ENCODE measurements around the gene RPP38. TPM values are rescaled to one million over a fixed set of nuclear protein-coding genes. Genes with fewer than 3 reads are reported as not detected.
A peak's percentile ranks its signal among the peaks of the same experiment; 100 is the strongest.

The RPP38 gene
- total and polyA plus RNA-seq, 12 donors, result 11.1 to 24.9 (median 13.6) TPM

DNA sequence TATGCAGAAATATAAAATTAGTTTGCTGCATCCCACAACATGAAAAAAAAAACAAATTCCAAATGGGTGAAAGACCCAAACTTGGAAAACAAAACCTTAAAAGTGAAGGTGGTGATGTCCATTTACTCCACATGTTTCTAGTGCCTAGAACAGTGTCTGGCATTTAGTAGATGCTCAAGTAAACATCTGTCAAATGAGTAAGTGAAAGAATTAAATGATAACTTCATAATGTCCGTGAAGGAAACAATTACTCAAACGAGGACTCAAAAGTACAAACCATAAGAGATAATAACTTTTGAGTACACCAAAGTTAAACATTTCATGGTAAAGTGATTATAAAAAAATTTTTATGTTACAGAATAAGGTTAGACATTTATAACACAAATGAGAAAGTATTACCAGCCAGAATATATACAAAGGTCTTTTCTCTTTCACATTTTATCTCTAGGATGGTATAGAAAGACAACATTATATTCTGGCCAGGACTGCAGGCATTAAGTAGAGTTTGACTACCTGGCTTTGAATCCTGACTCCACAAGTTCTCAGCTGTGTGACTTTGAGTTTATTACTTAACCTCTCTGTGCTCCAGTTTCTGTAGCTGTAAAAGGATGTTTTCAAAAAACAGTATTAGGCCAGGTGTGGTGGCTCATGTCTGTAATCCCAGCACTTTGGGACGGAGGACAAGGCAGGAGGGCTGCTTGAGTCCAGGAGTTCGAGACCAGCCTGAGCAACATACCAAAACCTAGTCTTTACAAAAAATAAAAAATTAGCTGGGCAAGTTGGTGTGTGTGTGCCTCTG, 50.6 kb downstream of the RPP38 start:
- TF ChIP-seq POLR2A (IDR thresholded peaks at IDR 0.05), result no peak
- TF ChIP-seq, protein P1, sequence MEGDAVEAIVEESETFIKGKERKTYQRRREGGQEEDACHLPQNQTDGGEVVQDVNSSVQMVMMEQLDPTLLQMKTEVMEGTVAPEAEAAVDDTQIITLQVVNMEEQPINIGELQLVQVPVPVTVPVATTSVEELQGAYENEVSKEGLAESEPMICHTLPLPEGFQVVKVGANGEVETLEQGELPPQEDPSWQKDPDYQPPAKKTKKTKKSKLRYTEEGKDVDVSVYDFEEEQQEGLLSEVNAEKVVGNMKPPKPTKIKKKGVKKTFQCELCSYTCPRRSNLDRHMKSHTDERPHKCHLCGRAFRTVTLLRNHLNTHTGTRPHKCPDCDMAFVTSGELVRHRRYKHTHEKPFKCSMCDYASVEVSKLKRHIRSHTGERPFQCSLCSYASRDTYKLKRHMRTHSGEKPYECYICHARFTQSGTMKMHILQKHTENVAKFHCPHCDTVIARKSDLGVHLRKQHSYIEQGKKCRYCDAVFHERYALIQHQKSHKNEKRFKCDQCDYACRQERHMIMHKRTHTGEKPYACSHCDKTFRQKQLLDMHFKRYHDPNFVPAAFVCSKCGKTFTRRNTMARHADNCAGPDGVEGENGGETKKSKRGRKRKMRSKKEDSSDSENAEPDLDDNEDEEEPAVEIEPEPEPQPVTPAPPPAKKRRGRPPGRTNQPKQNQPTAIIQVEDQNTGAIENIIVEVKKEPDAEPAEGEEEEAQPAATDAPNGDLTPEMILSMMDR (IDR thresholded peaks at IDR 0.05), result no peak
- Histone ChIP-seq H3K4me3 (no peak overlapping the region), H3K9me3 (replicated peaks in 1 of 3) (no peaks in the 10 kb centered on the region), H3K27me3 (no peaks in the 10 kb centered on the region), H3K27ac (no peak overlapping the region), H3K36me3 (replicated peaks in 1 of 2) (no peaks in the 10 kb centered on the region), H3K4me1 (replicated peaks in 1 of 2) (no peaks in the 10 kb centered on the region)
- DNase-seq, result peak in 1 of 7 donors; percentile 14
- intact Hi-C loops (cut with DNase I), result no loop called here
- 83 to 90% (median 84%) methylated on average over 4 of the region's 4 CpGs for WGBS, 4 donors

DNA sequence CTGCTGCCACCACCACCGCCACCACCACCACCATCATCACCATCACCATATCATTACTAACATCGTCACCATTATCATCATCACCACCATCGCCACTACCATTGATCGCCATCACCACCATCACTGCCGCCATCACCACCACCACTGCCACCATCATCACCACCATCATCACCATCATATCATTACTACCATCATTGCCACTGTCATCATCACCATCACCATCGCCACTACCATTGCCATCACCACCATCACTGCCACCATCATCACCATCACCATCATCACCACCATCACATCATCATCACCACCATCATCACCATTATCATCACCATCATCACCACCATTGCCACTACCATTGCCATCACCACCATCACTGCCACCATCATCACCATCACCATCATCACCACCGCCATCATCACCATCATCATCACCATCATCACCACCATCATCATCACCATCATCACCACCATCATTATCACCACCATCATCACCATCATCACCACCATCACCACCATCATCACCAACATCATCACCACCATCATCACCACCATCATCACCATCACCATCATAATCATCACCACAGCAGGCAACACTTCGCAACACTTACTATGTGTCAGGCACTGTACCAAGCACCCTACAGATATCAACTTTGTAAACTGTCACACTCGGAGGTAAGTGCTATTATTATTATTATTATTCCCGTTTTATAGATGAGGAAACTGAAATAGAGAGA, 52.1 kb downstream of the RPP38 start:
- Histone ChIP-seq H3K4me1 (replicated peaks in 1 of 2) (no peaks in the 10 kb centered on the region), H3K36me3 (replicated peaks in 1 of 2) (no peaks in the 10 kb centered on the region), H3K27ac (no peak overlapping the region), H3K27me3 (no peaks in the 10 kb centered on the region), H3K9me3 (replicated peaks in 1 of 3) (no peaks in the 10 kb centered on the region), H3K4me3 (no peak overlapping the region)
- DNase-seq, result peak in 1 of 7 donors; percentile 5
- intact Hi-C loops (cut with DNase I), result no loop called here
- TF ChIP-seq POLR2A (IDR thresholded peaks at IDR 0.05), result no peak
- TF ChIP-seq, protein P1 (IDR thresholded peaks at IDR 0.05), result no peak
- WGBS, 4 donors, result 78 to 90% (median 89%) methylated on average over 10 of the region's 10 CpGs

DNA sequence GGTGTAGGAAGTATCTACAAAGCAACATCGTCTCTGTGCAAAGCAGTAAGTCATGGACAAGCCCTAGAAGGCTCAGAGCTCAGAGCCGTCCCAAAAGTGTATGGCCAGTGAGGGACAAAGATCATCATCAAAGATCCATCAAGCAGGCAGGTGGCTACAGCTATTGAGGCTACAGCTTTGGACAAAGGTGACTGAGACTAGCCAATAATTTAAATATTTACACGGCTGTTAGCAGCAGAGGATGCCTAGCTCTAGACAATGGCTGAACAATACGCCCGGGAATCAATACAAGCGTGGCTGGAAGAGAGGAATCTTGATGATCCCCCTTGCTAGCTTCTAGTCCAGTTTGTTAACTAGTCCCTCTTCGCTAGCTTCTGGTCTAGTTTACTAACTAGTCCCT, 53.4 kb downstream of the RPP38 start:
- no peak overlapping the region for H3K27ac ChIP-seq
- 94 to 99% (median 97%) methylated on average over 6 to 7 of the region's 7 CpGs for WGBS, 4 donors
- no peak overlapping the region for H3K4me3 ChIP-seq
- no peaks in the 10 kb centered on the region for H3K9me3 ChIP-seq (replicated peaks in 1 of 3)
- peak in 1 of 7 donors; percentile 17 for DNase-seq
- intact Hi-C loops (cut with DNase I), result no loop called here
- no peaks in the 10 kb centered on the region for H3K27me3 ChIP-seq
- H3K4me1 ChIP-seq (replicated peaks in 1 of 2), result no peaks in the 10 kb centered on the region
- no peaks in the 10 kb centered on the region for H3K36me3 ChIP-seq (replicated peaks in 1 of 2)
- TF ChIP-seq, protein P1 (IDR thresholded peaks at IDR 0.05), result no peak
- TF ChIP-seq POLR2A (IDR thresholded peaks at IDR 0.05), result no peak

DNA sequence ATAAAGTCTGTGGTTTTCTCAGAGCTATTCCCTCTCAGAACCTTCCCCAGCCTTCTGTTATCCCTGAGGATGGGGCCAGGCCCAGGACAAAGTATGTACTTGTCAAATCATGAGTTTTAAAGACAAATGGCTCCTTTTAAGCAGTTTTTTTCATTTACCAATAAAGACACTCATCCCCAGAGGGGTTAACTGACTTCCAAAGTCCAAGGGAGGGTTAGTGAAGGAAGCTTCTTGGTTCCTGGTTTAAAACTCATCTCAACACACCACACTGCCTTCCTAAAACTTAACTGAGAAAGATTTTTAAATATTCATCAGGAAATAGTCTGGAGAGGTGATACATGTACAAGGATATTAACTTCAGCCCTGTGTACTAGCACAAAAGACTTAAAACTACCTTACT, 55.4 kb downstream of the RPP38 start:
- no peak for DNase-seq
- intact Hi-C loops (cut with DNase I), result no loop called here

More for the DNA sequence above, 55.4 kb downstream of the RPP38 start:
- Histone ChIP-seq H3K27ac (no peak overlapping the region), H3K4me3 (no peak overlapping the region), H3K4me1 (replicated peaks in 1 of 2) (no peaks in the 10 kb centered on the region), H3K9me3 (replicated peaks in 1 of 3) (no peaks in the 10 kb centered on the region), H3K27me3 (no peaks in the 10 kb centered on the region), H3K36me3 (replicated peaks in 1 of 2) (no peaks in the 10 kb centered on the region)
- TF ChIP-seq POLR2A (IDR thresholded peaks at IDR 0.05), result no peak
- TF ChIP-seq, protein P1 (IDR thresholded peaks at IDR 0.05), result no peak

Other genes starting within 250 kb of the RPP38 start
- 10 to 100 TPM in 1 of 9 donors, 1 to 10 TPM in 8; 3.5 to 19.1 (median 6.4) TPM for gene SUV39H2, start 218.5 kb upstream of the RPP38 start, total RNA-seq
- gene SUV39H2, start 218.5 kb upstream of the RPP38 start, polyA plus RNA-seq, result 1 to 10 TPM; 1.7 to 9.9 (median 1.8) TPM
- 10 to 100 TPM in 2 of 9 donors, 1 to 10 TPM in 7; 2.9 to 13.4 (median 8.6) TPM for gene DCLRE1C, start 143.3 kb upstream of the RPP38 start, total RNA-seq
- 1 to 10 TPM; 1.8 to 8.5 (median 7.6) TPM for gene DCLRE1C, start 143.3 kb upstream of the RPP38 start, polyA plus RNA-seq
- 1 to 10 TPM in 2 of 9 donors, not detected in 7; 1.1 TPM for gene MEIG1, start 138.0 kb upstream of the RPP38 start, total RNA-seq
- gene MEIG1, start 138.0 kb upstream of the RPP38 start, polyA plus RNA-seq, result under 1 TPM; 0.44 to 0.97 (median 0.95) TPM
- 1 to 10 TPM in 3 of 9 donors, under 1 TPM in 6; 0.18 to 2.8 (median 0.67) TPM for gene OLAH, start 53.4 kb upstream of the RPP38 start, total RNA-seq
- gene OLAH, start 53.4 kb upstream of the RPP38 start, polyA plus RNA-seq, result 1 to 10 TPM in 2 of 3 donors, under 1 TPM in 1; 0.51 to 1.6 (median 1.1) TPM
- gene ACBD7, start 8.6 kb upstream of the RPP38 start, total RNA-seq, result 1 to 10 TPM in 1 of 9 donors, under 1 TPM in 3, not detected in 5; 0.23 to 1.4 (median 0.37) TPM
- under 1 TPM in 1 of 3 donors, not detected in 2; 0.18 TPM for gene ACBD7, start 8.6 kb upstream of the RPP38 start, polyA plus RNA-seq
- gene NMT2, start 71.3 kb downstream of the RPP38 start, total RNA-seq, result 10 to 100 TPM in 1 of 9 donors, 1 to 10 TPM in 8; 3.9 to 31.4 (median 7.6) TPM
- 1 to 10 TPM; 3.4 to 8.0 (median 4.8) TPM for gene NMT2, start 71.3 kb downstream of the RPP38 start, polyA plus RNA-seq